Lower leg skin (tissue), 4 donors: Measurements from ENCODE around the gene TMOD2. TPM values are rescaled to one million over a fixed set of nuclear protein-coding genes. Genes with fewer than 3 reads are reported as not detected.

Experiments used
- DNase-seq, 2 donors: peaks; one replicate each; pipeline ENCODE4 v3.0.0-alpha.2; 2019; ENCODE audit warnings: low spot score in 2 of 2
- H3K4me3 ChIP-seq: fragments of 200-600 bp; sonication (generic); 2 replicates; pipeline ENCODE4 v1.5.1; 2017; ENCODE audit warnings: mild to moderate bottlenecking, low read depth; ENCODE audit not compliant: poor library complexity, severe bottlenecking
- CTCF ChIP-seq, 3 donors: fragments of 450-650 bp; IDR thresholded peaks; one replicate each; pipeline ENCODE4 v1.5.1; 2016; ENCODE audit warnings: antibody characterized with exemption in 3 of 3, mild to moderate bottlenecking in 3 of 3, moderate library complexity in 2 of 3
- POLR2A ChIP-seq, 2 donors: fragments of 450-650 bp; IDR thresholded peaks; one replicate each; pipeline ENCODE4 v1.6.1; 2016 to 2017; ENCODE audit warnings: antibody characterized with exemption in 2 of 2, mild to moderate bottlenecking in 1 of 2, moderate library complexity in 1 of 2
- WGBS, 2 donors: methylation state at CpG; one replicate each; pipeline ENCODE4 v1.1.5; 2018; 5-methylcytosine and 5-hydroxymethylcytosine counted together
- intact Hi-C: fragments of 100-400 bp; cut with DNase I; formaldehyde crosslinking; loops from one replicate; pipeline ENCODE4 v1.15.0; 2023; ENCODE audit warnings: low total_unique reads
- total RNA-seq, 4 donors: library from RNA; depleted of rRNA; stranded (reverse); fragments of >200 nt; gene quantifications; one replicate each; pipeline ENCODE4 v1.1.0, GENCODE V29; 2016

TMOD2 gene
- total RNA-seq, 4 donors from 2014 or later, result 6.6 to 9.3 (median 7.5) TPM

GRCh38 chr15:51802593-51802992 lies 51.2 kb downstream of the TMOD2 start:
- TF ChIP-seq CTCF (IDR thresholded peaks at IDR 0.05) (no peak), POLR2A (IDR thresholded peaks at IDR 0.05) (no peak)
- no peak overlapping the region for H3K4me3 ChIP-seq
- intact Hi-C loops, result no loop called here
- WGBS, 2 donors, result 79 to 80% methylated on average over 5 of the region's 5 CpGs
- DNase-seq, result no peak

- TF ChIP-seq POLR2A (IDR thresholded peaks at IDR 0.05), result no peak
- TF ChIP-seq CTCF (IDR thresholded peaks at IDR 0.05), result no peak
- 87 to 92% methylated on average over 2 of the region's 2 CpGs for WGBS, 2 donors
- intact Hi-C loops, result no loop called here
- no peak for DNase-seq
- no peak overlapping the region for H3K4me3 ChIP-seq
Observed at GRCh38 chr15:51803965-51804364, 52.6 kb downstream of the TMOD2 start.

DNA sequence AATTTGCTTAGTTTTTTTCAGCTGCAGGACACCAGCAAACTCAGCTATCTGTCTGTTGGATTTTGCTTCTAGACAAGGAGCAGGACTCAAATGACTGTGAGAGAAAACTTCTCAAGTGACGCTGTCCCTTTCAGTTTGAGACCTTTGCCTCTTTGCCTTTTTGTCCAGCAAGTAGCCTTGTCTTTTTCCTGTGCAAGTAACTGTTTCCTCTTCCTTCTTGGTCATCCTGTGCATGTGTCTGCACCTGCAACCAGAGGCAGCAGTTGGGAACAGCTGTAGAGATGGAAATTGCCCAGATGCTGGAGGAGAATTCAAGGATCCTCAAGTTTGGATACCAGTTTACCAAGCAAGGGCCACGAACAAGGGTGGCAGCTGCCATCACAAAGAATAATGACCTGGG lies 54.7 kb downstream of the TMOD2 start:
- WGBS, 2 donors, result 78 to 83% methylated on average over 2 of the region's 2 CpGs
- DNase-seq, result no peak
- TF ChIP-seq POLR2A (IDR thresholded peaks at IDR 0.05), result no peak
- no peak overlapping the region for H3K4me3 ChIP-seq
- intact Hi-C loops, result no loop called here

GRCh38 chr15:51809457-51809856 lies 58.1 kb downstream of the TMOD2 start:
- intact Hi-C loops, result no loop called here
- no peak for TF ChIP-seq POLR2A (IDR thresholded peaks at IDR 0.05)
- no peak for TF ChIP-seq CTCF (IDR thresholded peaks at IDR 0.05)
- DNase-seq, result no peak
- H3K4me3 ChIP-seq, result no peak overlapping the region
- 69 to 71% methylated on average over 1 of the region's 1 CpG for whole genome bisulfite sequencing, 2 donors

- 89 to 90% methylated on average over 2 of the region's 2 CpGs for WGBS, 2 donors
- no peak for TF ChIP-seq POLR2A (IDR thresholded peaks at IDR 0.05)
- no peak for TF ChIP-seq CTCF (IDR thresholded peaks at IDR 0.05)
- intact Hi-C loops, result no loop called here
- no peak overlapping the region for H3K4me3 ChIP-seq
- DNase-seq, result no peak
Observed at GRCh38 chr15:51812598-51812997, 61.2 kb downstream of the TMOD2 start.

DNA sequence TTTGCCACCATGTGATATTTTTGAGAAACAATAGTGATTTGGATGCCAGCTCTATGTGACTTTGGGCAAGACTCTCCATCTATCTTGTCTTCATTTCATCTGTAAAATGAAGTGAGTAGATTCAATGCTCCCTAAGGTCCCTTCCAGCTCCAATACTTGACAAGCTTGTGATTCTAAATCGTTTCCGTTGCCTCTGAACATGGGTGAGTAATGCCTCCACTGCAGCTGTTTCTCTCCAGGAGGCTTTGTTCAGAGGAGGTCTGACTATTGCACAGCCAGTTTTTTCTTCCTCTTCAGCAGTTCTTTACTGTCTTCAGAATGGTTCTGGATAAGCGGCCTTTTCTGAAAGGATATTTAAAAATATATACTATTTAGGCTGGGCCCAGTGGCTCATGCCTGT lies 63.2 kb downstream of the TMOD2 start:
- intact Hi-C loops, result no loop called here
- H3K4me3 ChIP-seq, result no peak overlapping the region
- DNase-seq, result no peak
- TF ChIP-seq POLR2A (IDR thresholded peaks at IDR 0.05) (no peak), CTCF (IDR thresholded peaks at IDR 0.05) (no peak)
- 80 to 87% methylated on average over 3 of the region's 3 CpGs for WGBS, 2 donors
